Activated gamma-delta T cell (primary cell): ENCODE measurements around the gene CRACR2A.

Source experiments
- DNase-seq: peaks from one replicate; lab custom pipeline; 2025; lab: John Stamatoyannopoulos, UW

CRACR2A gene

DNA sequence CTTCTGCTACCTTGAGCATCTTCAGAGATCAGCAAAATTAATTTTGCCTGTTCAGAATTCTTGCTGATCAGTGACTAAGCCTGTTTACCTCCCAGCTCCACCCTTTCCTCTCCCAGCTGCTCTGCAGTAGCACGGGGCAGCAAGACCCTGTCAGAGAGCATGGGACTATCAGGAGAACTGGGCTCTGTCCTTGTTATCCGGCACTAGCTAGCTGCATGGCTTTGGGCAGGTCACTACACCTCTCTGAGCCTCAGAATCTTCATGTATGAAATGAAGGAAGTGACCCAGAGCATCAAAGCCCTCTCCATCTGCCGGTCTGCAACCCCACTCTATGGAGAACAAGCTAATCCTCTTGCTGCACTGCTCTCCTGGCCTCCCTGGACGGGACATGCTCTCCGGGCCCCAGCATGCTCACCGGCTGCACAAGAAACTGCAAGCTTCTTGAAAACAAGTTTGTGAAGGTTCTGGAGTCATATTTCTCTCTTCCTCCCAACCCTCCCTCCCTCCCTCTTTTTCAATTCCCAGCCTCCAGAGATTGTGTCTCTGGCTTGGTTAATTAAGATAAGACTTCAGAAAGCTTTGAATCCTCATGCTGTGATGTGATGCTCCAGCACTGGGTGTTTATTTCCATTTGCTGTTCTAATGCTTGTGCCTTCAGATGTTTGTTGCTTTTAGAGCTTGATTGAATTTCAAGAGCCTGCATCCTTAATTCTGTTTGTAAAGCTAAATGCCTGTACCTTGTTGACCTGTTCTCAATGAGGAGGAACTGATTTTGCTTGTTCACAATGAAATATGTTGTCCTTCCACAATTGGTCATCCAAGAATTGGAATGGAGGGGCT is 101.1 kb downstream of the CRACR2A start:
- no peak for DNase-seq

DNA sequence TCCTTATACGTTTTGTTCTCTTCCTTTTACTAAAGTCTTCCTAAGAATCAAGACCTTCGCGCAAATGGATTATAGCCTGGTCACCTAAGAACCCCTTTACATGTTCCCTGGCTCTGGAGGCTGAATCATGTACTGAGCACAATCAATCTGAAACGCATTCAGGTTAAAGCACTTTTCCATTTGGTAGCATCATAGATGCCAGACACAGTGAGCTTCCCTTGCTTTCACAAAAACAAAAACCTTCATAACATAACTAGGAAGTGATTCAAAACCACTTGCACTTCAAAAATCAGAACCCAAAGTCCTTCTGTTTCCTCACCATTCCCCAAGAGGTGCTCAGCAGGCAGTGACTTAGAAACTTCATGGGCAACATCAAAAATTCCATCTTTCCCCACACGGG is 105.4 kb downstream of the CRACR2A start:
- DNase-seq, result no peak

DNA sequence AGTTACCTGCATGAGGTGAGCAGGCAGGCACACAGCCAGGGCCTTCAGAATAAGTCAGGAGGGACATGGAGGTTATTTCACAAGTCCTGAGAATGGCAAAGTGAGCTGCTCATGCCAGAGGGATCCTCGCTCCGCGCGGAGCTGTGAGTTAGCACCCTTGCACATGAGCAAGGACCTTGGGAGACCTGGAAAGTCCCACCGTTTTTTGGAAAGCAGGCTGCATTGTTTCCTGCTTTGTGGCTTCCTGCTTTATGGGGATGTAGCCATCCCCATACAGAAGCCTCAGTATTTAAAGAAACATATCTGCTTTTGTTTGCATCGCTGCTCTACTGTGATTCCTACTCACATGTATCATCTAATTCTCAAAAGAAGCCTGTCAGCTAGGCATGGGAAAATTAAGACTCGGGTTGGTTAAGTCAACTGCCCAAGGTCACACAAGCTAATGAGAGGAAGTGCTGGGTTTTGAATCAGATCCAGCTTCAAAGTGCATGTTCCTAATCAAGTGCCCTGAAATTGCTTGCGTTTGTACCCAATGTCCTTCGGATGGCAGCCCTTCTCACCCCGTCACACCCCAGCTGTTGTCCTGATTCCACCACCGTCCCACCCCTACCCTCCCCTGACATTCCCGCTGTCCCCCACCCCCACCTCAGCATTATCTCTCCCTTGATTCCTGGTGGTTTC is 106.2 kb downstream of the CRACR2A start:
- DNase-seq, result no peak

DNA sequence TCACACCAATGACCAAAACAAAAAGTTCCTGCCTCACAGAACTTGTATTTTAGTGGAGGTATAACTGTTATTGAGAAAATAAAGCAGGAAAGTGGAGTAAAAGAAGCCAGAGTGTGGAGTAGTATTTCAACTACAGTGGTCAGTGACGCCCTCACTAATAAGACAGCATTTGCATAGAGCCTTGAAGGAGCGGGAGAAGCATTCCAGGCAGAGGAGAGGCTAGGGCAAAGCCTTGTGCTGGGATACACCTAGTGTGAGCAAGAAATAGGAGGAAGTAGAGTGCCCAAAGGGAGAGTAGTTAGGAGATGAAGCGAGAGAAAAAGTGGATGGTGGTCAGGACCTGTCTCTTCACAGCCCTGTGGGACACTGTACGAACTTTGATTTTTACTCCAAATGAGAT is 107.8 kb downstream of the CRACR2A start:
- DNase-seq, result no peak

DNA sequence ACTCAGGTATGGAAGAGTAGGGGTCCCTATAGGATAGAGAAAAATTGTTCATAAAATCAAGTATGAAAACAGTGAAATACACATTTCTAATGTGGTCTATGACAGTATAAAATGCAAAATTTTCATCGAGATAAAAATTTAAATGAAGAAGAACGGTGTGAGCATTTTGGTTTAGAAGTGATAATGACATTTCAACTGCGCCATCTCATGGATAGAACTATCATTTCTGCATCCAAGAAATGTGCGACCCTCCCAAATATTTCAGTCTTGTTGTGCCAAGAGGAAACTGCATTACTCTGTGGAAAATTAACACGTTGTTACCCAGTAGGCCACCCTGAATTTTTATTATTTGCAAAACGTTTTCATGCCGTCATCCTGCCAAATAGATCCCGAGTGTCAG is 108.8 kb downstream of the CRACR2A start:
- no peak for DNase-seq

DNA sequence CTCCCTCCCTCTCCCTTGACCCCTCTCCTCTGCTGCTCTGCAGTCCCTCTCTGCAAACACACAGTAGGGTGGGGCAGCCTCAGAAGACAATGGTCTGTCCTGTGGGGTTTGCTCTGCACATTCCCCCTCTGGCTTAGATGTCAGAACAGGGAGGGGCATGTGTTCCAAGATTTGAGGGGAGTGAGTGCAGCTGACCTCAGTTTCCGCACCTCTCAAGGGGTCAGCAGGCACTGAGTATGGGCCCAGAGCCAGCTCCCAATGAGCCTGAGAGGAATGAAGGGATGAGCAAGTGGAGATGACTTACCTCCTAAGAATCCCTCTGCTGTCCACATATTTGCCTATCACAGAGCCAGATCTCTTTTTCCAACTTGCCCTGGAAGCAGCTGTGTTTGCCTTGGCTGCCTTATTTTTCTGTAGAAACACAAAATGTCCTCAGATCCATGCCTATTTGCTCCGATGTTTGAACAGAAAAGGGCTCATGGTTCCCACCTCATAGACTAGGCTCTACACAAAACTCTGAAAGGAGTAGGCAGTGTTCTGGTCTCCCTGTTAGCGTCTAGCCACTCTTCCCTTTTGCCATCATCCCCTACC is 111.4 kb downstream of the CRACR2A start:
- DNase-seq, result no peak

DNA sequence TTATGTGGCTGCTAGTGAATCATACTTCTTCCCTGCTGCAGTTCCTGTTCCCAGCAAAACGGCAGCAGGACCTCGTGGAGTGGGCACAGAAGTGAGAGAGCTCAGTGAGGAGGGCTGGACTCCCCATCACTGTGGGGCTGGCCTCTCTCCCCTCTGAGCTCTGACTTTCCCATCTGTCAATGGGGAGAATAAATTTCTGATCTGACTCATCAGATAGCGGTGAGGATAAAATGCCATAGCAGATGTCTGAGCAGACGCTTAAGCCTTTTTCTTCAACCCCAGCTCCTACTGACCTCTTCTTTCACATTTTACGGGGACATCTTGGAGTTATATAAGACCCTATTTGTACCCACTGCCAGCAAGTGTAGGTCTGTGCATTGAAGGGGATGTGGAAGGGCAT is 116.6 kb downstream of the CRACR2A start:
- no peak for DNase-seq

DNA sequence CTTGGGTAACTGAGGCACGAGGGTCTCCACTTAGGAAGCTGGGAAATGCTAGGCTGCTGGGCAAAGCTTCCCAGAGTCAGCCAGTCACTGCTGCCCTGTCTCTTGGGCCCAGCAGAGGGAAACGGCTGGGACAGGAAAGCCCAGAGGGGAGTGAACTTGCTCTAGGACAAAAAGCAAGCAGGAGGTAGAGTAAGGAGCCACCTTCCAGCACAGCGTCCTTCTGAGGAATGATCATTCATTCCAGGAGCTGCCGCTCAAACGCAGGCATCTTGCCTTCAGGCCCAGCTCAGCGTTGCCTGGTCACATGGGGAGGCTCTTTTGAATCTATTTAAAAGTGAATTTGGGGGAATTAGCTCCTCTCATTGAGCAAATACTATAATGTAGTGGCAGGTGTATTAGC is 118.6 kb downstream of the CRACR2A start:
- DNase-seq, result no peak

DNA sequence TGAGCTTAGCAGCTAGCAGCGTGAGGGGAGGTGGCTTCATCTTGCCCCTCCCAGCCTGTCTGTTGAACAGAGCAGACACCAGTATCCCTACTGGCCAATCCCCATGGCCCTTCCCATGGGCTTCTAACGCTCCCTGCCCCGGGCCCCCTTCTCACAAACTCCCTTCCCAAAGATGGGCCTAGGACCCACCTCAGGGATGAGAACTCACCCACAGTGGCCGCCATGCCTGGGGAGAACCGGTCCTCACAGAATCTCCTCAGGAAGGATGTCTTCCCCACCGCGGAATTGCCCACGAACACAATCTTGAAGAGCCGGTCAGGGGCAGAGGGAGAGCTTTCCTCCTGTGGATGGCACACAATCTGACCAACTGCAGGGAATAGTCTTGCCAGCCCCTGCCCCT is 119.5 kb downstream of the CRACR2A start:
- DNase-seq, result no peak

DNA sequence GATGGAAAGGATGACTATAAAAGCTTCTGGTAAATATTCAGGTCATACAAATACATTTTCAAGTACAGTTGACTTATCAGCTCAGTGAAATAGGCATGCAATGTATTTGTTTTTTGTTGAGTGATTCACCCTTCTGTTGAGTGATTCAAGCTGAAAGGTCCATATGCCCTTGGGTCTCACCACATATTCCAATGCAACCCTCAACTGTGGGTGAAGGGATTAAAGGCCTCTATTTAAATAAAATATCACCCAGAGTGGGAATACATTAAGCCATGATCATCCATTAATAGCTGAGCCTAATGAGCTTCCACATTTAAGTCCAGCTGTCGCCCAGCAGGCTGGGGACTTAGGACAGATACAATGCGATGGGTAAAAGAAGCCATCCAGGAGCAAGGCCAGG is 120.2 kb downstream of the CRACR2A start:
- DNase-seq, result no peak

DNA sequence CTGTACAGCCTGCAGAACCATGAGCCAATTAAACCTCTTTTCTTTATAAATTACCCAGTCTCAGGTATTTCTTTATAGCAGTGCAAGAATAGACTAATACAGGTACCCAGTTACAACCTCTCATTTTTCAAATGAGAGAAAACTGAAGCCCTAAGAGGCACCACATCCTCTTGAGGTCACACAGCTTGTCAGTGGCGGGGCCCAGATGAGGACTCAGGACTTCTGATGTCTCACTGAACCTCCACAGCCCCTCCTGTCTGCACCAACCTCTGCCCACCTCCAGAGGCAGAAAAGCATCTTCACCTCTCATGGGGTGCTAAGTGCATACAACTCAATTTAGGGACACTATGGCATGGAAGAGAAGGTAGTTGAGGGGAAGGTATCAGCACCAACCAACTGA is 120.7 kb downstream of the CRACR2A start:
- no peak for DNase-seq

DNA sequence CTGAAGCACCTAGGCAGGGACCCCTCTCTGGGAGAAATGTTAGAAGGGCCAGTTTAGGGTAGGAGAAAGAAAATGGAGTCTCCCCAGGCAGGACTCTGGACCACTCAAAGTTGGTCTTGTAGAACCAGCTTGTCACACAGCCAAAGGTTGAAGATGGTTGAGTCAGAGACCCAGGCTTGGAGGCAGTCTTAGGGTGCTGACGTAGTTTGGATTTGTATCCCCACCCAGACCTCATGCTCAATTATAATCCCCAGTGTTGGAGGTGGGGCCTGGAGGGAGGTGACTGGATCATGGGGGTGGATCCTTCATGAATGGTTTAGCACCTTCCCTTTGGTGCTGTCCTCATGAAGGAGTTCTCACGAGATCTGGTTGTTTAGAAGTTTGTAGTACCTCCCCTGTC is 121.2 kb downstream of the CRACR2A start:
- no peak for DNase-seq

DNA sequence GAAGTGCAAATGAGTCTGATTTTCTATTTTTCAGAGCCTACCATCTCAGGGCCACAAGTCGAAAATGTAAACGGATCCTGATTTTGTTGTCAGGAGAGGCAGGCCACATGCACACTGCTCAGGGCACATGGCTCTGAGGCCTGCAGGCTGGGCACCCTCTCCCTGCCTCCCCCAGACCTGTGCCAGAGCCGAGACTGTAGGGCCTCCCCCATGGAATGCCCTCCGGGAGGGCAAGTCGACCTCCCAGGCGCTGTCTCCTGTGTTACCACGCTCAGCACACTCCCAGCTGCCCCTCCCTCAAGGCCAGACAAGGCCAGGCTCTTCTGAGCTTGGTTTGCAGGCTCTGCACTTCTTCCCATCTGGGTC is 121.7 kb downstream of the CRACR2A start:
- no peak for DNase-seq

DNA sequence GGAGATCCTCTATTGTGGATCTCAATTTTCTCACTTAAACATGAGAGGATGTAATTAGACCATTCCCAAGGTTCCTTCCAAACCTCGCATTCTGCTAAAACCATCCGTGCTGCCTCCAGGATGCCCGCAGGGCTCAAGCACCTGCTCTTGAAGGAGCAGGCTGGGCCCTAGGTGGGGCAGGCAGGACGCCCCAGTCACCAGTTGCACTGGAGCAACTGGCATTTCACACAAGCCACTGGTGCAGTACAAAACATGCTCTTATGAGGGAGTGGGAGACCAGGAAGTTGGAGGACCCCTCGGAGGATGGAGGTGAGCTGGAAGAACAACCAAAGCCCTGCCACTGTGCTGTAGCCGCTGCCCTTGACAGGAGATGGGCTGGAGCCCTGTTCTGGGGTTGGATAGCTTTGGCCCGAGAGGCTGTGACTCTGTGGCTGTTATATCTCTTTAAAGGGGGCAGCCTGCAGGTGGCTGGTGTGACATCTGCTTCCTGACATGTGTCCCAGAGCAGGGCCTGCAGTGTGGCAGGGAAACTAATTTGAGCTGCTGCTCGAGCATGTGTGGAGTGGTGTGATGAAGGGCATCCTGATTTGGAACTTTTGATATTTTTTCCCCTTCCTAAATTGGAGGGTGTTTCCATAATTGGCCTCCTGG is 122.2 kb downstream of the CRACR2A start:
- no peak for DNase-seq

DNA sequence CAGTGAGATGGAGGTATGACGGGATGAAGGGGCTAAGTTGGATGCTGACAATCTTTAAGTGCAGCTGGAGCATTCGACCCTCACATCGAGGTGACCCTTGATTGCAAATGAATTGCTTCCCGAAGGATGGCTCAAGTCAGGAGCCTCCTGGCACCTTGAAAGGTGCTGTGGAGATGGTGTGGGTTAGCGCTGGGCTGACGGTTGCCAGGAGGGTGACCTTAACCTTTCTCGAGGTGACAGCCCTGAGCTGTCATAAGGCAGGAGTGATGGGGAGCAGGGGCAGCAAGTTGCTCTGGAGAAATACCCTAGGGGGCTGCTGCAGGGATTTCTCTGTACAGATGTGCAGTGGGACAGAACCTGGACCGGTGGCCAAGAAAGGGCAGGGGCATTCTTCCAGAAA is 122.8 kb downstream of the CRACR2A start:
- DNase-seq, result no peak

DNA sequence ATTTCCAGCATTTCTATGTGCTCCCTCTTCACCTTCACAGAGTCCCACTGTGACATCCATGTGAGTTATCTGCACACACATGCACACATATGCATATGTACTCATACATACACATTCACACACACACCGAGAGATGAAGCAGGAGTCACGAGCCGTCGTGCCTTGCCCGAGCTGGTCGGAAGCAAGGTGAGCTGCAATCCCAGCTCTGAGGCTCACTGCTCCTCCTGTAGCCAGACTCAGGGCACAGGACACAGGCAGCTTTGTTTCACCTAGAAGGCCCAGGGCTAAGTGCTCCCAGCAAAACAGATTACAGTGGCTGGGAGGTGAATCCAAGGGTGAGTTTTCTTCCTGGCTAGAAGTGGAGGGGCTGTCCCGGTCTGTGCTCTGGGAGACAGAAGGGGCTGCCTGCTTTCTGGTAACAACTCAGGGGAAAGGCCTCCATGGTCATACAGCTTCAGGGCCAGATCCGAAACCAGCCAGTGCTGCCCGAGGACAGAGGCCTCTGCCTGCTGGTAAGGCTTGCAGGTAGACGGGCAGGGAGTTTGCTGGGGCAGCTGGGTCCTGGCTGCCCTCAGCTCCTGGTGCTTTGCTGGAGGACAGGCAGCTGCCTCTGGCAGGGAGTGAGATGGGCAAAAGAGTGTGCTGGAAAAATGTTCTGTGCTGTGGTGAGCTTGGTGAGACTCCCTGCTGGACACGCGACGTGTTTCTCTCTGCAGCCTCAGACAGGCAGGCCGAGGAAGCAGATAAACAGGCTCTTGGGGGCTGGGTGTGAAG is 123.7 kb downstream of the CRACR2A start:
- no peak for DNase-seq

DNA sequence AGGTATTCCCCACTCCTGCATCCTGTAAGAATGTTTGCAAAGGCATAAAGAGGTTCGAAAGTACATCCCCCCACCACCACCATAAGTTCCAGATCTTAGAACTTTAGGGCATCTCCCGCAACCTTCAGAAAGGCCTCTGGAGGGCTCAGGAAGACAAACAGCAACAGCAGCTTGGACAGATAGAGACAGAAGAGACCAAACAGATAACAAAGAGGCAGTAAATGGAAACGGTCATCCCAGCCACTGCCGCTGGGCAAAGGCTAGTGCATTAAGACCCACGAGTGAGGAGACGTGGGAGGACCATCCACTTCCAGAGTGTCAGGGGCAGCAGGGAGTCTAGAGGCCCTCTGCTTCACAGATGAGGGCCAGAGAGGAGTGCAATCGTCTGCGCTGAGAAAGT is 124.3 kb downstream of the CRACR2A start:
- DNase-seq, result no peak

DNA sequence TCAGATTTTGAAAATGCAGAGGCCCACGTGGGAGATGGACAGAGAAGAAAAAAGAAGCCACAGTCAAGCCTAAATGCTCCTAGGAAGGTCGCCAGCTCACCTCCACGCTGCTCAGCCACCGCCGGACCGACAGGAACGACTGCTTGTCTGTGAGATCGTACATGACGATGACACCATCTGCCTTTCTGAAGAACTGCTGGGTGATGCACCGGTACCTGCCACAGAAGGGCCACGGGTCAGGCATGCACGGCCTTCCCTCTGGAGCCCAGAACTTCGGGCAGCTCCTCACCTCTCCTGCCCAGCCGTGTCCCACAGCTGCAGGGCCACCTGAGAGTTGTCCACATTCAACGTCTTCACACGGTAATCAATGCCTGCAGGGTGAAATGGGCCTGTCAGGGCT is 125.6 kb downstream of the CRACR2A start:
- DNase-seq, result no peak

DNA sequence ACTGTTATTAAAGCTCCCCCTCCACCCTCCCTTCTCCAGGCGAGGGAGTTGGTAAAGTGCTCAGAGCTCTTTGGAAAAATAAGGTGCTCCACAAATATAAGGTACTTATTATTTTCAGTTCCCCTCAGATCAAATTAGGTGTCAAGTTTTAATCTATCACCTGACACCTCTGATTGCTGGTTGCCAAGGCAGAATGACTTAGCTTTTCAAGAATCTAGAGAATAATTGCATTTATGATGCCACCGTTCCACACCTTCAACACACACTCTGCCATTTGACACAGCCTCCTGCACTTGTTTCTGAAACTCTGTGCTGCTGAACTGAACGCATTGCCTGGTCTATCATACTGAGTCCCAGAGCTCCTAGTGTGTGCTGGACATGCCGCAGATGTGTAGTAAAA is 128.6 kb downstream of the CRACR2A start:
- no peak for DNase-seq

DNA sequence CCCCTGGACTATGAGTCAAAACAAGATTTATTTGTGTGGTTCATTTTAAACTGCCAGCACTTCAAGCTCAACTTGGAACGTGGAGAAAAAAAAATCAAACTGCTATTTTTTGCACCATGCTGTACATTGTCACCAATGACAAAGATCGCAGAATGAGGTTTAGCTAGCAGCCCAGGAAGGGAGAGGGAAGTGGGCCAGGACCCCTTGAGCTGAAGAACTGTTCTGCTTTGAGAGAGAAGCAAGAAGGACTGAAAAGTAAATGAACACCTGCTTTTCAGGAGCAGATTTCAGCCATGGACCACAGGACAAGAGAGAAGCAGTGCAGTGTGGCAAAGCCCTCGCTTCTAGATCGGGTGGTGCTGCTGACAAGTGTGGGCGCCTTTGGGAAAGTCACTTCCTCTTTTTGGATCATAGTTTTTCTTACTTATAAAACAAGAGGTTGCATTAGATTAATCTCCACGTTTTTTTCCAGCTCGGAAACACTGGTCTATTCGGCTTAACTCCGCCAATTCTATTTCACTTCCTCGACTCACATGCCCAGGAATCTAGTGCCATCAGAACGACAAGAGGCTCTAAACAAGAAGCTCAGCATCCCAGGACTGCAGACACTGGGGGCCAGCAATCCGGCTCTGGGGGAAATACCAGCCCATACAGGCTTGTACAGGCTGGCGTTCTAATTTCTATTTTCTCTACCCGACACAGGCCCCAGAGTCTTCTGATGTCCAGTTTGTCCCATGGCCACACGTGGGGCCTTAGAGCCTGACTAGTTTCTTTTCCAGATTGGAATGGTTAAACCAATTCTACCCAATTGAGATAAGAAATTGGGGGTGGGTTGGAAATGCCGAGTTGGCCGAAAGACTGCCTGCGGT is 129.9 kb downstream of the CRACR2A start:
- no peak for DNase-seq
